Activated CD8-positive, alpha-beta memory T cell treated with anti-CD3 and anti-CD28 coated beads, Interleukin-2, amount 50 U/mL, for 48 hours (primary cell): ENCODE measurements around the gene CYP17A1.
"Not testable (repeated sequence)": the region's sequence is repeated elsewhere in the genome, so short reads cannot be mapped to it uniquely, and the experiment has no call there.

ENCODE experiments used
- DNase-seq: peaks from one replicate; pipeline ENCODE4 v3.0.0-alpha.2; 2020

The CYP17A1 gene

DNA sequence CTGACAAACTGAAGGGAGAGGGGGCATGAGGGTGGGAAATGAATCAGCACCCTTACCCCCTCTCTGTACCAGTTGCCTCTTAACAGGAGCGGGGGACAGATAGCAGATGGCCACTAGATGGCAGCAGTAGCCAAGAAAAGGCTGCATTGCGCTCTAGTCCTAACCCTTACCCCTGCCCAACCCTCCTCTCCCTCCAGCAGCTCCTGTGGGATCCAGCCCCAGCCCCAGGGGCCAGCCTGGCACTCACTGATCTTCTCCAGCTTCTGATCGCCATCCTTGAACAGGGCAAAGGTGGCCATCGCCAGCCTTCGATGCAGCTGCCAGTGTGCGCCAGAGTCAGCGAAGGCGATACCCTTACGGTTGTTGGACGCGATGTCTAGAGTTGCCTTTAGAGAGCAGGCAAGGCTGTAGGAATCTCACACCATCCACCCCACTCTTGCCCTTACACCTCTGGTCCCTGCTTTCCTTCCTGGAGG, 2.2 kb downstream of the CYP17A1 start:
- peak; percentile 87 for DNase-seq

DNA sequence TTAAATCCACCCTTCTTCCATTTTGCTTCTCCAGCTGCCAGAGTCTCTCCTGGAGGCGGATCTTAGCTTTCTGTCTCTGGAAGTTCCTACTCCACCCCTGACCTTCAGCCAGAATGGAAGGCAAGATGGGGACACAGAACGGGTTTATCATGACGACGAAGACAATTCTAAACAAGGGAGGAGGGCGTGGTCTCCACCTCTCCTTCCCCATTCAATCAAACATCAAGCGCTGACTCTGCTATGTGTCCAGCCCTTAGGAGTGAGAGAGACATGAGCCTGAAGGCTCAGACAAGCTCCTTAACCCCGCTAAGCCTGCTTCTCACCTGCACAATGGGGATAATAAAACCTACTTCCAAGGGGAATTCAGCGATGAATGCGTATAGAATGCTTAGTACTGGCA, 3.1 kb downstream of the CYP17A1 start:
- DNase-seq, result no peak

DNA sequence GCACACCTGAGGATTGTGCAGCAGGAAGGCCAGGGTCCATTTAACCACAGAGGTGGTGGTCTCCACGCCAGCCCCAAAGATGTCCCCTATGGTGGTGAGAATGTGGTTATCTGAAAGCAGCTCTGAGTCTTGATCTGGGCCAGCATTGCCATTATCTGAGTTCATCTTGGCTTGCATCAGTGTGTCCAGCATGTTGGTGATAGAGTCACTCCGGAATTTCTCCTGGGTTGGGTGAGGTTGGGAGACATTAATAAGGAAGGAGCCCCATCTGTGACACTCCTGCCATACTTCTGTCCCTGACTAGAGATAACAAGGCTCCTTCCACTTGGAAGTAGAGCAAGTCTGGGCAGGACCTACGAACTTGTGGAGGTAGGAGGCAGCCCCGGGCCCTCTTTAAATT, 4.2 kb downstream of the CYP17A1 start:
- DNase-seq, result no peak

DNA sequence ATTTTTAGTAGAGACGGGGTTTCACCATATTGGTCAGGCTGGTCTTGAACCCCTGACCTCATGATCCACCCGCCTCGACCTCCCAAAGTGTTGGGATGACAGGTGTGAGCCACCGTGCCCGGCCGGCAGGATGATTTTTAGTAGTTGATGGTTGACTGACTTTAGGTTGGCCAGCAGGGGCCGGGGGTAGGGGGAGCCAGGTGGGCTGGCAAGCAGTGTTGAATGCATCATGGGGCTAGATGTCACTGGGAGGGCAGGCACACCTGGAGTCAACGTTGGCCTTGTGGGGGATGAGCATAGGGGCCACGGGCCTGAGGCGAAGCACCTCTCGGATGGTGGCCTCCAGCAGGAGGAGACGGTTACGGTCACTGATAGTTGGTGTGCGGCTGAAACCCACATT, 5.0 kb downstream of the CYP17A1 start:
- DNase-seq, result no peak

DNA sequence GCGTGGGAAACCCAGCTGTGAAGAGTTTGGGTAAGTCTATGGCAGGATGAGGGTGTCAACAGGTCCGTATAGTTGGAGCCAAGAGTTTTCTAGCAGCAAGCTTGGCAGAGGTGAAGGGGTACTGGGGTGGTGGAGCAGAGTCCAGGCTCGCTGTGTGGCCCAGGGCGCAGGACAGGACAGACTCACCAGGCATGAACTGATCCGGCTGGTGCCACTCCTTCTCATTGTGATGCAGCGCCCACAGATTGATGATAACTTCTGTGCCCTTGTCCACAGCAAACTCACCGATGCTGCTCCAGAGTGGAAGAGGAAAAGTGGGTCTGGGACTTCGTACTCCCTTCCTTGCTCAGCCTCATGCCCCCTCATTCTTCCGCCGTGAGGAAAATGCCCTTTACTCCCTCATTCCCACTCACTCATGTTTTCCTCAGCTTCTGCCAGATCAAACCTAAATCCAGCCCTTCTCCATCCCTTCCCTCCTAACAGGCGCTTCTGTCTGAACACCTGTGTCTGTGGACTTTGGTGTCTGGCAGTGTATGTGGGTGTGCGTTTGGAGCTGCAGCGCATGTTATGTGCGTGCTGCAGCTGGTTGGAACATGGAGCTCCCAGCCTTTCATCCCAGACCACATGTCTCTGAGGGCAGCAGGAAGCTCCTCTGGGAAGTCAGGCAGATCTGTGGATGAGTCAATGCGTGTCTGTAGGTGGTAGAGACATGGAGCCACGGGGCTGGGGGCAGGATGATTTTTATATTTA, 5.7 kb downstream of the CYP17A1 start:
- no peak for DNase-seq

DNA sequence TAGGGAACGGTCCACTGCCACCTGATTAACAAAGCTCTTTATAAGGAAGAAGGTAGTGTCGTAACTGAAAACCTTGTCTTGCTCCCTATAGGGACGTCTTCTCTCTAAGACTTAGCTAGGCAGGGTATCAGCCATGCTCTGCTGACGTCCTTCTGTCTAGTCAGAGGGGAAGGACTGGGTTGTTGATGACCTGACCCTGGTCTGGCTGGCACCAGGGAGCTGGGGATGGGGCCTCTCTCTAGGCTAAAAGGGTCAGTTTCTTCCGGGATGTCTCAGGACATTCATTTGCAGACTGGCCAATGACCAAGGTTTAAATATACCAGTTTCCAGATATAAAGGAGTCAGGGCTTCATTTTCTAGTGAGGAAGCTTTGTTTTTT, 9.6 kb downstream of the CYP17A1 start:
- DNase-seq, result no peak

DNA sequence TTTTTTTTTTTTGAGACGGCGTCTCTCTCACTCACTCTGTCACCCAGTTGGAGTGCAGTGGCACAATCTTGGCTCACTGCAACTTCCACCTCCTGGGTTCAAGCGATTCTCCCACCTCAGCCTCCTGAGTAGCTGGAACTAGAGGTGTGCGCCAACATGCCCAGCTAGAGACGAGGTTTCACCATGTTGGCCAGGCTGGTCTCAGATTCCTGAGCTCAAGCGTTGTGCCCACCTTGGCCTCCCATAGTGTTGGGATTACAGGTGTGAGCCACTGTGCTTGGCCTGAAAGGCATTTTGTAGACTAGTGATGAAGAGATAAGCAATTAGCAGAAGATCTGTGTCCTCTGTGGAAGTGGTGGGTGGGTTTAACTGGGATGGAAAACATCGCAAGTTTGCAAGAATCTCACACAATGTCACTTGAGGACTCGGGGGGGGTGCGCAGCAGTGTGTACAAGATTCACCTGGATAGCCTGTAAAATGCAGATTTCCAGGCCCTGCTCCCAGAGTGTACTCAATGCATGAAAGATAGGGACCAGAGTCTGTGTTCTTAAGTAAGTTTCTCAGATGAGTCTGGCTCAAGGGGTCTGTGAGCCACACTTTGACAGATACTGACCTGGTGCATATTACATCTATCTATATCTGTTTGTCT, 10.9 kb downstream of the CYP17A1 start:
- no peak for DNase-seq

DNA sequence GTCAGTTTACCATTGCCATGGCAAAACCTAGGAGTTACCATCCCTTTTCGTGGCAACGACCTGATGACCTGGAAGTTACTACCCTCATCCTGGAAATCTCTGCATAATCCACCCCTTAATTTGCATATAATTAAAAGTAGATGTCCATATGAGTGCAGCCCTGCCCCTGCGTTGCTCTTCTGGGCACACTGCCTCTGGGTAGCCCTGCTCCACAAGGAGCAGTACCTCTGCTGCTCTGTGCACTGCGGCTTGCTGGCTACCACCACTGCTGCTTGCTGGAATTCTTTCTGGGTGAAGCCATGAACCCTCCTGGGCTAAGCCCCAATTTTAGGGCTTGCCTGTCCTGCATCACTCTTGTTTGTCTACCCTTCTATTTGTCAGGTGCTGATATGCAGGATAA, 12.5 kb downstream of the CYP17A1 start:
- no peak for DNase-seq

DNA sequence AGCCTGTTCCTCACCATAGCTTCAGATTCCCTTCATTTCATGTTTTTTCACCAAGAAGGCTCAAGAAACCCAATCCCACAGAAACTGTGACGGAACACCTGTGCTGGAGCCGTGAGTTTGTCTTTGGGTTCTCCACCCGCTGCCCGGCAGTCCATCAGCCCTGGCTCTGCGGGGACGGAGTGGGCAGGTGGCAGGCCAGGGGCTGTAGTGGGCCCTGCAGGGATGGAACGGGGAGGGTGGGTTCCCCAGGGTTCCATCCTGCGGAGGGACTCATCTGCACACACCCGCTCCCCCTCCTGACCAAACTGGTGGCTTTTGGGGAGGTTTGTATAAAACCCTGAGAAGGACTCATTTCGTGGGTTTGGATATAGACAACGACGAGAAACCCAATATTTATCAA, 15.0 kb downstream of the CYP17A1 start:
- DNase-seq, result no peak

DNA sequence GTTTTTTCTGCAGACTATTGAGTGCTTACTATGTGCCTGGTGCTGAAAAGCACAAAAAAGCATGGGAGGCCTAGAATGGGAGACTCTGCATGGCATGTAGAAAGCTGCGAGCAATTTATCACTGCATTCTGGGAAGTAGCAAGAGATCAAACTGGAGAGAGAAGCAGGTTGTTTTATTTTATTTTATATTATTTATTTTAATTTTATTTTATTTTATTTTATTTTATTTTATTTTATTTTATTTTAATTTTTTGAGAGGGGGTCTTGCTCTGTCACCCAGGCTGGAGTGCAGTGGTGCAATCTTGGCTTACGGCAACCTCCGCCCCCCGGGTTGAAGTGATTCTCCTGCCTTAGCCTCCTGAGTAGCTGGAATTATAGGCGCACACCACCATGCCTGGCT, 17.2 kb downstream of the CYP17A1 start:
- not testable (repeated sequence) for DNase-seq

DNA sequence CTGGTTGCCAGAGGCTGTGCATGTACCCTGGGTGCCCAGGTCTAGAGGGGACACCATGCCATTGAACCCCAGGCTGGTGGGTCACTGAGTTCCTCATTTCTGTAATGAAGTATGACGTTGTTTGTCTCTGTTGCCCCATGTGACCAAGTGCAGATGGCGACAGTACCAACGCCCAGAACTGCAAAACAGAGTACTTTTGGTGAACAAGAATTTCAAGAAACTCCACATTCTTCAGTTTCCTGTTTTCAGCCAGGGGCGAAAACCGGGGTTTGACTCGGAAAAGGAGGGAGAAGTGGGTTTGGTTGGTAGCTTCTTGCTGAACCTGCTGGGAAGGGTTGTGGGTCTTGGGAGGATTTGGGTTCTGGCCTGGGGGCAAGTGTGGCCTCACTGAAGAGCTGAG, 18.2 kb downstream of the CYP17A1 start:
- no peak for DNase-seq

DNA sequence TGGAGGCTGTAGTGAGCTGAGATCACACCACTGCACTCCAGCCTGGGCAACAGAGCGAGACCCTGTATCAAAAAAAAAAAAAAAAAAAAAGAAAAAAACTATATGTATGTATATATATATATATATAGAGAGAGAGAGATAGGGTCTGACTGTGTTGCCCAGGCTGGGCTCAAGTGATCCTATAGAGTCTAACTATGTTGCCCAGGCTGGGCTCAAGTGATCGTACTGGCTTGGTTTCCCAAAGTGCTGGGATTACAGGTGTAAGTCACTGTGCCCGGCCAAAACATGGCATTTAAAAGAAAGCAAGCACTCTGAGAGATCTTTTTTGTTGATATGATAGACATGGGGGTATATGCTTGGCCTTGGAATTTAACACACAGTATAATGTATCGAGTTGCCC, 20.0 kb downstream of the CYP17A1 start:
- DNase-seq, result no peak

DNA sequence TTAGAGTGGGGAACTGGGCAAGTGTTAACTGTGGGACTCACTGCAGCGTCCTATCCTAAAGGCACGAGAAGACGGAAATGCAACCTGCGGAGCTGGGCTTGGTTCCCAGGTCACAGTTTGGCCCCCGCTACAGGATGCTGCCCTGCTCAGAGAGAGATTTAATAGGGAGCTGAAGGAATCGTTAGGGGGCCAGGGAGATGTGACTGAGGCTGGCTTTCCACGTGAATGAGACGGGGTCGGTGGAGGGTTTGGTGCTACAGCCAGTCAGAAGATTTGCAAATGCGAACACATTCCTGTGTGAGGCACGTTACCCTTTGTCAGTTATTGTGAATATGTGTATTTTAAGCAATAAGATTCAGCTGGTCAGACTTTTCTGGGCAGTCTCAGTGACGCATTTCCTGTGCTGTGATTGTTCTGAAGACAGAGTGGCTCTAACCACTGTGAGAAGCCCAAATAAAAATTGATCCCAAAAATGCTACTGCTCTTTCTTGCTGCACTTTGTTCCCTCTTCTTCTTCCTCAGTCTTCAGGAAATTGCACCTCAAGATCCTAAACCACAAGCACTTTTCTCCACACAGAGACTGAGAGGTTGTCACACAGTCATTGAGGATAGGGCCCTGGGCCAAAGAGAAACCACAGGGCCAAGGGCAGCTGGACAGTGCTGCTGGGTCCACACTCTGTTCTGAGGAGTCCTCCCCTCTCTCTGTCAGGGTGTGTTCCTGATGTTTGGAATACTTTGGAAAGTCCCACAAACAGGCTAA, 21.2 kb downstream of the CYP17A1 start:
- no peak for DNase-seq

DNA sequence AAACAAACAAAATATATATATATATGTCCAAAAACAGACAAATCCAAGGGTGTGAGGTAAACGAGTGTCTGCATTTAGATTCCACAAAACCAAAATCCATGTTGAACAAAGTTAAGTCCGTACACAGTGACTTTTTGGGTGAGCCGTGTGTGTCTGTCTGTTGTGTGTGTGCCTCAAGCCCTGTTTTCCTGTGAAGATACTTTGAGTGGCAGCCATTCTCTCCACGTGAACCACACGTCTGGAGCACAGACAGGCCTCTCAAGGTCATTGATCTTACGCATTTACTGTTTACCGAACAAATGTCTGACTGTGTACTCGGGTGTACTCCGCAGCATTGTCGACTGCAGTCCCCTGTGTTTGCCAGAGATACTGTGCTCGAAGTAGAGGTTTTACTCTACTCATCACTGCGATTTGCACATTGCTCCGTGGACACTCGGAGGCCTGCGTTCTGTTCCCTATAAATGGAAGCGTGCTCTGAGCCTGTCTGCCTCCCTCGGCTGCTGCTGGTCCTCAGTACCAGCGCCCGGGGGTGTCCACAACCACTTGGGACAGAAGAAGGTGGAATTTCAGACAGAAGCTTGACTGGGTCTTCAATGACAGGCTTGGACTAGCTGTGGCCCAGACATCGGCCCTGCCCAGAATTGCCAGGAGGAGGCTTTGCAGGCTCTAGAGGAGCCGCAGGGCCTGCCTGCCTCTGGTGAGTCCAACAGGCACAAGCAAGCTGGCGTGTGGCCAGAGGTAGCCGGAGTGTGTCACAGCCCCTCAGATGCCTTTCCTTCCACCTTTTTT, 22.1 kb downstream of the CYP17A1 start:
- DNase-seq, result no peak

DNA sequence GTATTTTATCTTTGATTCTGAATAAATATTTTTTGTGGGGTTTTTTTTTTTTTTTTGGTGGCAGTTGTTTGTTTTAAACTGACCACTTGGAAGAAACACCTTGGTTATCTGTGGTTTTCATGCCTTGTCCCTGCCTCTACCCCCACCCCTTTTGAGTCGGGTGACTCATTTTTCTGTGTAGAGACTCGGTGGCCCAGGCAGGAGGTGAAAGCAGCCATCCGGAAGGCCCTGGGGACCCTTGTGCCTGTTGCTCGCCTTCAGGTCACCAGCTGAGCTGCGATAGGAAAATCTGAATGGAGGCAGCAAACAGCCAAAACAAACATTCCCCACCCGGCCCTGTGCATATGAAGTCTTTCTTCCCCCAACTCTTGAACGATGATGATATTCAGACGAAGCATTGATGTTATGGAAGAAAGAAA, 22.8 kb downstream of the CYP17A1 start:
- DNase-seq, result no peak

DNA sequence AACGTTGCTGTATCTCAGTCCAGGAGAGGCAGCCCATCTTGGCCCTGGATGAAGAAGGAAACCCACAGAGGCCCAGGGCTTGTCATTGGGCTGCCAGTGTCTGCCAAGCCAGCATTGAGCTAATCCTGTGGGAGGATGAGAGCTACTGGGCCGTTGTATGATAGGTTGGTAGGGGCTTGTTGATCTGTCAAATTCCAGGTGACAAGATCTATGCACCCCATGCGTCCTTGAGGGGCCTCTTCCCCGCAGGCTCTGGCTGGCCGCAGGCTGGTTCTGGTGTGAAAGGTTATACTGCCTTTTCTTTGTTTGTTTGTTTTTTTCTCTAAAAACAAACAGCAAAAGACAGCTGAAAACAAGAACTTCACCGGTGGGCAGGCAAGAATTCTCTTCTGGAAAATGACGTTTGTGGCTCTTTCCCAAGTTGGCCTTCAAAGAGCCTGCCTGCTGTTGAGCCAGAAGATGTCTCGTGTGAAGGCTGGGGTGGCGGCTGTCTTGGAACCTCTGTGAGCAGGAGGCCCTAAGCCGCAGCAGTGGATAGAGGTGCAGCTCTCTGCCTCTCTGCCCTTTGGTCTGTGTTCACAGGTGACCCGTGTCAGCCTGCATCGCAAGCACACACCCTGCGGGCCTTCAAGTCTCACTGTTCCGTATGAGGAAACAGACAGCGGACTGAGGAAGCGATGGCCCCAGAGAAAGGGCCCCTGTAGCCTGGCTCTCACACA, 23.3 kb downstream of the CYP17A1 start:
- no peak for DNase-seq

DNA sequence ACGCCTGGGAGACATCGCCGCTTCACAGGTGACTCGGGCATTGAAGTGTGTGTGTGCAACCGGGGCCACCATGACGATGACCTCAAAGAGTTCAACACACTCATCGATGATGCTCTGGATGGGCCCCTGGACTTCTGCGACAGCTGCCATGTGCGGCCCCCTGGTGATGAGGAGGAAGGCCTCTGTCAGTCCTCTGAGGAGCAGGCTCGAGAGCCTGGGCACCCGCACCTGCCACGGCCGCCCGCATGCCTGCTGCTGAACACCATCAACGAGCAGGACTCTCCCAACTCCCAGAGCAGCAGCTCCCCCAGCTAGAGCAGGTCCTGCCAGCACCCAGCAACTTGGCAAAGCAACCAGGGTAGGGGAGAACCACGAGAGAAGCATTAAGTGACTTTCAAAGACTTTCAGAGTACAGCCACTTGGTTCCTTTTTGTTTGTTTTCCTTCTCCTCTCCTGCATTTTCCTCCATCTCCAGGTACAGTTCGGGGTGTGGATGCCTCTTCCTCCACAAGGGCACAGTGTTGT, 24.1 kb downstream of the CYP17A1 start:
- DNase-seq, result no peak

DNA sequence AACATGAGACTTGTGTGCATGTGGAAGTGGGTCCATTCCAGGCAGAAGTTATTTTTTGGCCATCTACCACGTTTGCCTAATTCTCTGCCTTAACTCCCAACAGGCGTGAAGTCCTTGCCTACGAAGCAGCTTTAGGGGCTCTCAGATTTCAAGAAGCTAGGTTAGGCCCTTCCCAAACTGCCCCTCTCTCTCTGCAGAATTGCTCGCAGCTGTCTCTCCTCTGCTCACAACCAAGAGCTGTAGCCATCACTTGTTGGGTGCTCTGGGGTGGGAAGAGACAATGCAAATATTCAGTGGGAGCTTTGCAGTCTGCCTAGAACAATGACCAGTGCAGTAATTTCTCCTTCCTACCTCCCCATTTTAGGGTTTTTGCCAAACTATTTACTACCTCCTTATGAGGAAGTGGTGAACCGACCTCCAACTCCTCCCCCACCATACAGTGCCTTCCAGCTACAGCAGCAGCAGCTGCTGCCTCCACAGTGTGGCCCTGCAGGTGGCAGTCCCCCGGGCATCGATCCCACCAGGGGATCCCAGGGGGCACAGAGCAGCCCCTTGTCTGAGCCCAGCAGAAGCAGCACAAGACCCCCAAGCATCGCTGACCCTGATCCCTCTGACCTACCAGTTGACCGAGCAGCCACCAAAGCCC, 24.9 kb downstream of the CYP17A1 start:
- no peak for DNase-seq

DNA sequence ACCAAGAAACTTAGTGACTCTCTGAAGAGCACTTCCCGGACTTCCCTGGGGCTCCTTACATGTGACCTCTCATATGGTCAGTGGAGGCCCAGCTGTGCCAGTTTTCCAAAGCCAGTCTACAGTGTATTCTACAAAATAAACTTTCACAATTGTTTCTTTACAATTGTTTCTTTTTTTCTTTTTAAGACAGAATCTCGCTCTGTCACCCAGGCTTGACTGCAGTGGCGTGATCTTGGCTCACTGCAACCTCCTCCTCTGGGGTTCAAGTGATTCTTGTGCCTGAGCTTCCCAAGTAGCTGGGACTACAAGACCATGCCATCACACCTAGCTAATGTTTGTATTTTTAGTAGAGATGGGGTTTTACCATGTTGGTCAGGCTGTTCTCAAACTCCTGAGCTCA, 25.9 kb downstream of the CYP17A1 start:
- DNase-seq, result no peak

DNA sequence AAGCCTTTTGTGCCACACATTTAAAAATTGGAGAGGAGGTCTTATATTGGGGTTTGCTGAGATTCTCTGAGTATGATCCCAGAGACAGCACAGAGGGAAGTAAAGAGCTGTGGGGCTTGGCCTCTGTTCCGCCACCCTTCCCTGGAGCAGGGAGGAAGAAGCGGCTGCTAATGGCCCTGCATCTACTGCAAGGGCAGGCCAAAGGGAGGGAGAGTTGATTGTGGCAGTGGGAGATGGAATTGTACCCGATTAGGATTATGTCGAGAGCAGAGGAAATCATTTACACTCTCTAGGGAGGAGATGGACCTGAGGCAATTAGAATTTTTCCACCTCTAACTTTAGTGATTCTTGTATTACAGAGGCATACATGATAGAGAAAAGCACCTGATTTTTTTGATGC, 28.8 kb downstream of the CYP17A1 start:
- no peak for DNase-seq

DNA sequence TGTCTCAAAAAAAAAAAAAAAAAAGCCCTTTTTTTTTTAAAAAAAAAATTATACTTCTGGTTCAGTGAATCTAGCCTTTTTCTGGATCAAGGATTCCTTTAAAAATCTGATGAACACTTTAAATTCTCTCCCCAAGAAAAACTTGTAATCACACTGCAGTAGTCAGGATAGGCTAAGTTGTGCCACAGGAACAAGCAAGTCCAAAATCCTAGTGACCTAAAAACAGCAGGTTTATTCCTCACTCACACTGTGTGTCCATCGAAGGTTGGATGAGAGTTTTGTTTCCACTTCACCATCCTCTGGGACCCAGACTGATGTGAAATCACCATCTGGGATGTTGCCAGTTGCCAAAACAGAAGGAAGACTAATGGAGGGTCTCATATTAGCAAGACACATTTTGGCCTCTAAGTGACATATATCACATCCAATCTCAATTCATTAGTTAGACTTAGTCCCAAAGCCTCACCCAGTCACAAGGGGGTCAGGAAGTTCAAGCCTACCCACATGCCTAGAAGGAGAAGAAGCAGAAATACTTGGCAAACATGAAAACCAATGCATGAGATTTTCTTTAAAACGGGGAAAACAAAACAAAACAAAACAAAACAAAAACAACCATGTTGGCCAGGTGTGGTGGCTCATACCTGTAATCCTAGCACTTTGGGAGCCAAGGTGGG, 32.7 kb downstream of the CYP17A1 start:
- DNase-seq, result no peak
